Endodermal cell (in vitro differentiated cells): ENCODE data around the gene HTR5A. TPM values are rescaled to one million over a fixed set of nuclear protein-coding genes. Genes with fewer than 3 reads are reported as not detected.
A peak's percentile ranks its signal among the peaks of the same experiment; 100 is the strongest.

Source experiments
- DNase-seq: peaks from one replicate; pipeline ENCODE4 v3.0.0-alpha.2; 2017
- H3K27ac ChIP-seq: 2 replicates; pipeline ENCODE4 v1.5.1; 2013; ENCODE audit warnings: mild to moderate bottlenecking, low read depth, low read length, moderate library complexity
- H3K27me3 ChIP-seq: 2 replicates; pipeline ENCODE4 v1.6.1; 2013; ENCODE audit warnings: mild to moderate bottlenecking, low read length, moderate library complexity; ENCODE audit not compliant: insufficient read depth, control insufficient read depth, poor library complexity, severe bottlenecking
- H3K36me3 ChIP-seq: 2 replicates; pipeline ENCODE4 v1.7.0; 2013; ENCODE audit warnings: mild to moderate bottlenecking, low read length, moderate library complexity; ENCODE audit not compliant: control insufficient read depth, insufficient read depth
- H3K4me1 ChIP-seq: one replicate; pipeline ENCODE4 v1.7.0; 2013; ENCODE audit warnings: low read length; ENCODE audit not compliant: control insufficient read depth, insufficient read depth
- H3K4me3 ChIP-seq: 2 replicates; pipeline ENCODE4 v1.5.1; 2013; ENCODE audit warnings: mild to moderate bottlenecking, low read length, moderate library complexity
- H3K9ac ChIP-seq: 2 replicates; pipeline ENCODE4 v1.6.1; 2013; ENCODE audit warnings: mild to moderate bottlenecking, low read length, moderate library complexity; ENCODE audit not compliant: poor library complexity, severe bottlenecking; ENCODE audit errors: extremely low read depth
- H3K9me3 ChIP-seq: 2 replicates; pipeline ENCODE4 v1.6.1; 2013; ENCODE audit warnings: mild to moderate bottlenecking, low read length, moderate library complexity; ENCODE audit not compliant: control insufficient read depth
- H3K27ac Mint-ChIP-seq: 2 replicates; pipeline ENCODE4 v1.8.0; 2020; ENCODE audit warnings: mixed read lengths
- H3K27me3 Mint-ChIP-seq: 2 replicates; pipeline ENCODE4 v1.8.0; 2021; ENCODE audit warnings: mild to moderate bottlenecking, mixed read lengths; ENCODE audit not compliant: insufficient read depth
- H3K36me3 Mint-ChIP-seq: 2 replicates; pipeline ENCODE4 v1.8.0; 2020; ENCODE audit warnings: low read depth, mixed read lengths
- H3K4me1 Mint-ChIP-seq: 2 replicates; pipeline ENCODE4 v1.8.0; 2020; ENCODE audit warnings: mixed read lengths
- H3K4me3 Mint-ChIP-seq: 2 replicates; pipeline ENCODE4 v1.8.0; 2020; ENCODE audit warnings: mild to moderate bottlenecking, moderate library complexity, mixed read lengths
- H3K9me3 Mint-ChIP-seq: 2 replicates; pipeline ENCODE4 v1.8.0; 2020; ENCODE audit warnings: mild to moderate bottlenecking, mixed read lengths
- CTCF ChIP-seq: fragments of 200-600 bp; sonication (generic); conservative IDR thresholded peaks from 2 replicates; pipeline ENCODE4 v1.5.0; 2021; ENCODE audit warnings: antibody characterized with exemption, mild to moderate bottlenecking
- WGBS, 2 experiments: methylation state at CpG; one replicate each; pipeline versions ENCODE4 v1.1.5 to v1.1.7; 2013; ENCODE audit warnings: missing lambda C conversion rate in 2 of 2, mixed read lengths in 1 of 2; ENCODE audit not compliant: insufficient coverage in 1 of 2, insufficient read length in 1 of 2; 5-methylcytosine and 5-hydroxymethylcytosine counted together
- long read RNA-seq, 4 experiments: library from polyadenylated mRNA in 2 of 4; library from RNA in 1 of 4; library from capped mRNA in 1 of 4; stranded (forward) in 3 of 4; unstranded in 1 of 4; transcript quantifications; one replicate each; pipeline ENCODE4 v2.0.0, GENCODE V29; 2020 to 2021; ENCODE audit warnings: inconsistent platforms in 1 of 4
- polyA plus RNA-seq, 2 experiments: library from polyadenylated mRNA; stranded (reverse); fragments of 50-300 nt; gene quantifications; one replicate each; pipeline ENCODE4 v1.2.3, GENCODE V29; 2013
- total RNA-seq, 2 donors: library from RNA; stranded (reverse); fragmentation: NEBNext Ultra II Directional in 1 of 2; extraction: Animal tissue kit (Norgen Biotek cat#: 25700) in 1 of 2; gene quantifications; 2 replicates in 1 of 2; 3 replicates in 1 of 2; pipeline ENCODE4 v1.2.1, GENCODE V29; 2021

The HTR5A gene
- under 1 TPM; 0.11 to 0.46 TPM for total RNA-seq
- not detected for polyA plus RNA-seq (2013, experiment 1 of 2)
- not detected for polyA plus RNA-seq (2013, experiment 2 of 2)
- long read RNA-seq, experiment 1, result 0 reads
- long read RNA-seq, experiment 2, result 0 reads
- long read RNA-seq, experiment 3, result 0 reads
- long read RNA-seq, experiment 4, result 0 reads

- peaks cover 49% of the 10 kb centered on the region for H3K27me3 ChIP-seq
- peak within 1 kb of the TSS; percentile 39 for H3K4me3 Mint-ChIP-seq
- DNase-seq, result peak; percentile 98
- no peak for TF ChIP-seq CTCF
- peaks cover 8% of the 10 kb centered on the region for H3K4me1 Mint-ChIP-seq
- no peak within 1 kb of the TSS for H3K27ac Mint-ChIP-seq
- no peaks in the 10 kb centered on the region for H3K36me3 Mint-ChIP-seq
- peaks cover 32% of the 10 kb centered on the region for H3K27me3 Mint-ChIP-seq
- 4 to 6% methylated on average over 11 to 48 of the region's 48 CpGs for WGBS, 2 experiments
- no peak within 1 kb of the TSS for H3K9ac ChIP-seq
- no peaks in the 10 kb centered on the region for H3K4me1 ChIP-seq
- no peaks in the 10 kb centered on the region for H3K9me3 ChIP-seq
- H3K27ac ChIP-seq, result no peak within 1 kb of the TSS
- H3K36me3 ChIP-seq, result no peaks in the 10 kb centered on the region
- peaks cover 3% of the 10 kb centered on the region for H3K9me3 Mint-ChIP-seq
- H3K4me3 ChIP-seq, result peak within 1 kb of the TSS; percentile 69
Observed at GRCh38 chr7:155069992-155070751, at the start of gene HTR5A. Gene HTR5A, plus strand, starts transcription at chr7:155070324. Its CDS starts 576 bp downstream, at chr7:155070900.

- Histone ChIP-seq H3K36me3 (no peaks in the 10 kb centered on the region), H3K9ac (no peak overlapping the region), H3K4me1 (no peaks in the 10 kb centered on the region), H3K27me3 (no peaks in the 10 kb centered on the region), H3K4me3 (no peak overlapping the region), H3K27ac (no peak overlapping the region), H3K9me3 (no peaks in the 10 kb centered on the region)
- peak; percentile 58 for TF ChIP-seq CTCF
- Mint-ChIP-seq H3K27ac (no peak overlapping the region), H3K4me3 (no peak overlapping the region), H3K9me3 (no peaks in the 10 kb centered on the region), H3K36me3 (no peaks in the 10 kb centered on the region), H3K27me3 (peaks cover 1% of the 10 kb centered on the region), H3K4me1 (peaks cover 3% of the 10 kb centered on the region)
- DNase-seq, result peak; percentile 68
- 83 to 90% methylated on average over 4 to 5 of the region's 5 CpGs for WGBS, 2 experiments
Observed at GRCh38 chr7:155020996-155021395, 49.1 kb upstream of the HTR5A start.

GRCh38 chr7:155021699-155022145 lies 48.4 kb upstream of the HTR5A start:
- Histone ChIP-seq H3K27me3 (no peaks in the 10 kb centered on the region), H3K9me3 (no peaks in the 10 kb centered on the region), H3K27ac (no peak overlapping the region), H3K36me3 (no peaks in the 10 kb centered on the region), H3K4me3 (no peak overlapping the region), H3K4me1 (no peaks in the 10 kb centered on the region), H3K9ac (no peak overlapping the region)
- no peaks in the 10 kb centered on the region for H3K9me3 Mint-ChIP-seq
- peaks cover 1% of the 10 kb centered on the region for H3K27me3 Mint-ChIP-seq
- WGBS, 2 experiments, result 91 to 95% methylated on average over 6 to 7 of the region's 7 CpGs
- no peaks in the 10 kb centered on the region for H3K36me3 Mint-ChIP-seq
- TF ChIP-seq CTCF, result no peak
- no peak overlapping the region for H3K27ac Mint-ChIP-seq
- DNase-seq, result no peak
- H3K4me1 Mint-ChIP-seq, result peaks cover 3% of the 10 kb centered on the region
- no peak overlapping the region for H3K4me3 Mint-ChIP-seq
